DOHH2 (cell line): ENCODE data around the gene SMPD2.

Experiments used
- EZH2phosphoT487 ChIP-seq: fragments of 200-600 bp; sonication (generic); IDR thresholded peaks from 2 replicates; pipeline ENCODE4 v1.6.1; 2017; ENCODE audit warnings: borderline replicate concordance, mild to moderate bottlenecking, antibody characterized with exemption, low read length, moderate library complexity, mixed read lengths
- TF ChIP-seq, protein P1 (sequence below): fragments of 200-600 bp; sonication (generic); IDR thresholded peaks from one replicate; pipeline ENCODE4 v1.5.1; 2014; ENCODE audit warnings: antibody characterized with exemption, mild to moderate bottlenecking, low read depth, low read length; ENCODE audit not compliant: poor library complexity, severe bottlenecking

DNA sequence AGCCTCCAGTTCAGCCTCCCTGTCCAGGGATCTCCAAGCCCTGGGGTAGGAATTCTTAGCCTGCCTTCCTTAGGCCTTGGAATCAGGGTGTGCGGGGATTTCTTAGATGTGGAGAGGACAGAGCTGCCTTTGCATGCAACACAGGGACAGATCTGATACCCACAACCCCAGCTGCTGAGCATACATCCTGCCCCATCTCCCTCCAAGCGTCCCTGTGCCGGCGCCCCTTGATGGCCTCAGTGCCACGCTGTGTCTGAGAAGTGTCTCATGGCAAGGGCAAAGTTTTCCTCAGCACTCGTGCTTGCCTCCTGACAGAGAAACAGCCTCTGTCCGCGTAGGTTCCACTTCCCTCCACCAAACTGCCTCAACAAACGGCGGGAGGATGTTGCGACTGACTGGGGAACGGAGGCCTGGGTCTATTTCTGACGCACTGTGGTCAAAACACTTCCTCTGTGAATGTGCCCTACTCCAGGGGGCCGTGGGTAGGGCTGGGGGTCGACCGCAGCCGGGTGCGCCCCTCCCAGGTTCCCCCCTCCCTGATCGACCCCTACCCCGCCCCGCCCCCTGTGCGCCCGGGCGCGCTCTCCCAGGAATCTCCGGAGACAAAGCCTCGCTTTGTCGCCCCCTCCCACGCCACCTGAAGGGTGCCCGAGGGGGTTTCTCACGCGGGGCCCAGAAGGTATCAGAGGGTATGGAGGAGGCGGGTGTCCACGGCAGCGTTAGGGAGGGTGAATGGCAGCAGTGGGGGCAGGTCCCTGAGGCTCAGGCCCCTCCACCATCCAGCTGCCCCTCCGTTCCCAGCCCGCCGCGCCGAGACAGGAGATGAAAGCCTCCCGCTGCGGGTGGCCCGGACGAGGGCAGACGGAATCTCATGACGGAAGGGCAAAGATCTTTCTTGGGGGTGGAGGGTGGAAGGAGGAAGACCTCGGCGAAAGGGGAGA lies 14.2 kb downstream of the SMPD2 start:
- TF ChIP-seq, protein P1, sequence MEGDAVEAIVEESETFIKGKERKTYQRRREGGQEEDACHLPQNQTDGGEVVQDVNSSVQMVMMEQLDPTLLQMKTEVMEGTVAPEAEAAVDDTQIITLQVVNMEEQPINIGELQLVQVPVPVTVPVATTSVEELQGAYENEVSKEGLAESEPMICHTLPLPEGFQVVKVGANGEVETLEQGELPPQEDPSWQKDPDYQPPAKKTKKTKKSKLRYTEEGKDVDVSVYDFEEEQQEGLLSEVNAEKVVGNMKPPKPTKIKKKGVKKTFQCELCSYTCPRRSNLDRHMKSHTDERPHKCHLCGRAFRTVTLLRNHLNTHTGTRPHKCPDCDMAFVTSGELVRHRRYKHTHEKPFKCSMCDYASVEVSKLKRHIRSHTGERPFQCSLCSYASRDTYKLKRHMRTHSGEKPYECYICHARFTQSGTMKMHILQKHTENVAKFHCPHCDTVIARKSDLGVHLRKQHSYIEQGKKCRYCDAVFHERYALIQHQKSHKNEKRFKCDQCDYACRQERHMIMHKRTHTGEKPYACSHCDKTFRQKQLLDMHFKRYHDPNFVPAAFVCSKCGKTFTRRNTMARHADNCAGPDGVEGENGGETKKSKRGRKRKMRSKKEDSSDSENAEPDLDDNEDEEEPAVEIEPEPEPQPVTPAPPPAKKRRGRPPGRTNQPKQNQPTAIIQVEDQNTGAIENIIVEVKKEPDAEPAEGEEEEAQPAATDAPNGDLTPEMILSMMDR: no peak
- TF ChIP-seq EZH2phosphoT487: no peak
